NOMO-1 treated with DMSO at 0.1 percent for 48 hours (cell line): ENCODE data around the gene KIF25.

Experiments used
- DNase-seq: peaks from one replicate; lab custom pipeline; 2025; ENCODE audit not compliant: unreplicated experiment; lab: John Stamatoyannopoulos, UW

The KIF25 gene

GRCh38 chr6:168016176-168016620 lies 18.7 kb downstream of the KIF25 start:
- DNase-seq, result no peak

- no peak for DNase-seq
These were observed 19.5 kb downstream of the KIF25 start for GRCh38 chr6:168016721-168017525.

GRCh38 chr6:168017629-168018028 lies 20.2 kb downstream of the KIF25 start:
- DNase-seq, result no peak

GRCh38 chr6:168018664-168019063 lies 21.2 kb downstream of the KIF25 start:
- DNase-seq, result no peak

GRCh38 chr6:168020242-168020641 lies 22.8 kb downstream of the KIF25 start:
- no peak for DNase-seq

GRCh38 chr6:168021581-168021980 lies 24.1 kb downstream of the KIF25 start:
- DNase-seq, result no peak

GRCh38 chr6:168022488-168023321 lies 25.2 kb downstream of the KIF25 start:
- DNase-seq, result no peak

- no peak for DNase-seq
These were observed 27.6 kb downstream of the KIF25 start for GRCh38 chr6:168024951-168025510.

GRCh38 chr6:168025831-168026710 lies 28.6 kb downstream of the KIF25 start:
- DNase-seq, result no peak

- no peak for DNase-seq
These were observed 29.5 kb downstream of the KIF25 start for GRCh38 chr6:168026925-168027324.

GRCh38 chr6:168027521-168027920 lies 30.1 kb downstream of the KIF25 start:
- DNase-seq, result no peak

- no peak for DNase-seq
These were observed 30.7 kb downstream of the KIF25 start for GRCh38 chr6:168028181-168028580.

GRCh38 chr6:168029459-168030217 lies 32.2 kb downstream of the KIF25 start:
- DNase-seq, result no peak

- DNase-seq, result no peak
These were observed 32.8 kb downstream of the KIF25 start for GRCh38 chr6:168030218-168030746.

GRCh38 chr6:168030908-168031307 lies 33.4 kb downstream of the KIF25 start:
- DNase-seq, result no peak

GRCh38 chr6:168031411-168031971 lies 34.0 kb downstream of the KIF25 start:
- DNase-seq, result no peak

GRCh38 chr6:168032005-168032760 lies 34.7 kb downstream of the KIF25 start:
- peak; percentile 23 for DNase-seq

GRCh38 chr6:168033791-168034190 lies 36.3 kb downstream of the KIF25 start:
- DNase-seq, result no peak

- DNase-seq, result no peak
These were observed 37.1 kb downstream of the KIF25 start for GRCh38 chr6:168034537-168034936.
